Neural cell (in vitro differentiated cells): ENCODE results near the gene SCAMP5. TPM values are rescaled to one million over a fixed set of nuclear protein-coding genes. Genes with fewer than 3 reads are reported as not detected.

Experiments used
- H2AFZ ChIP-seq: fragments of 200-600, 300-800 bp; sonication (generic), shearing (Covaris generic); 2 replicates; pipeline ENCODE4 v1.6.0; 2014; ENCODE audit warnings: low read depth, mild to moderate bottlenecking, antibody characterized with exemption, low read length, moderate library complexity
- H3F3A ChIP-seq: fragments of 200-600 bp; shearing (Covaris generic); 2 replicates; pipeline ENCODE4 v1.6.1; 2016; ENCODE audit warnings: mild to moderate bottlenecking, moderate library complexity, mixed read lengths, antibody characterized with exemption, low read length; ENCODE audit not compliant: insufficient read depth, poor library complexity, severe bottlenecking
- H3K27ac ChIP-seq: fragments of 200-600, 300-800 bp; sonication (generic), shearing (Covaris generic); 2 replicates; pipeline ENCODE4 v1.5.1; 2014; ENCODE audit warnings: mild to moderate bottlenecking, low read length, moderate library complexity
- H3K27me3 ChIP-seq: fragments of 300-800, 200-600 bp; sonication (generic), shearing (Covaris generic); 2 replicates; pipeline ENCODE4 v1.6.0; 2014; ENCODE audit warnings: mild to moderate bottlenecking, low read depth, low read length, moderate library complexity; ENCODE audit not compliant: insufficient read depth
- H3K36me3 ChIP-seq: fragments of 300-800, 200-600 bp; sonication (generic), shearing (Covaris generic); 2 replicates; pipeline ENCODE4 v1.5.1; 2014; ENCODE audit warnings: mild to moderate bottlenecking, antibody characterized with exemption, low read length, moderate library complexity; ENCODE audit not compliant: insufficient read depth
- H3K4me2 ChIP-seq: fragments of 300-800, 200-600 bp; sonication (generic), shearing (Covaris generic); 2 replicates; pipeline ENCODE4 v1.6.0; 2014; ENCODE audit warnings: mild to moderate bottlenecking, low read length
- H3K4me3 ChIP-seq: fragments of 300-800, 200-600 bp; sonication (generic), shearing (Covaris generic); 2 replicates; pipeline ENCODE4 v1.5.1; 2014; ENCODE audit warnings: mild to moderate bottlenecking, low read length, moderate library complexity
- H3K79me2 ChIP-seq: fragments of 200-600 bp; shearing (Covaris generic); replicated peaks from 2 replicates; pipeline ENCODE4 v1.6.0; 2014; ENCODE audit warnings: mild to moderate bottlenecking, low read length, moderate library complexity; ENCODE audit not compliant: insufficient read depth
- H3K9ac ChIP-seq: fragments of 300-800, 200-600 bp; sonication (generic), shearing (Covaris generic); 2 replicates; pipeline ENCODE4 v1.6.1; 2016; ENCODE audit warnings: mild to moderate bottlenecking, low read length, mixed read lengths
- H3K9me2 ChIP-seq: fragments of 200-600 bp; shearing (Covaris generic); 2 replicates; pipeline ENCODE4 v1.6.1; 2016; ENCODE audit warnings: mild to moderate bottlenecking, low read length, mixed read lengths; ENCODE audit not compliant: insufficient read depth
- H3K9me3 ChIP-seq: fragments of 200-600, 300-800 bp; sonication (generic), shearing (Covaris generic); 2 replicates; pipeline ENCODE4 v1.6.1; 2016; ENCODE audit warnings: mild to moderate bottlenecking, mixed run types, low read length, moderate library complexity, mixed read lengths
- H4K20me1 ChIP-seq: fragments of 200-600 bp; shearing (Covaris generic); 2 replicates; pipeline ENCODE4 v1.6.1; 2016; ENCODE audit warnings: mild to moderate bottlenecking, mixed run types; ENCODE audit not compliant: insufficient read depth
- CTCF ChIP-seq: fragments of 450-650 bp; IDR thresholded peaks from 2 replicates; pipeline ENCODE4 v1.5.1; 2014; ENCODE audit warnings: antibody characterized with exemption, mild to moderate bottlenecking, moderate library complexity; ENCODE audit not compliant: poor library complexity, severe bottlenecking
- EP300 ChIP-seq: fragments of 450-650 bp; conservative IDR thresholded peaks from 2 replicates; pipeline ENCODE4 v1.6.1; 2014; ENCODE audit warnings: antibody characterized with exemption, mild to moderate bottlenecking, moderate library complexity; ENCODE audit not compliant: poor library complexity, severe bottlenecking
- EZH2 ChIP-seq: fragments of 200-600, 300-800 bp; shearing (Covaris generic), sonication (generic); IDR thresholded peaks from 2 replicates; pipeline ENCODE4 v1.6.1; 2014; ENCODE audit warnings: antibody characterized with exemption, low read length, borderline replicate concordance, mild to moderate bottlenecking; ENCODE audit not compliant: insufficient read depth, poor library complexity, severe bottlenecking
- MXI1 ChIP-seq: fragments of 450-650 bp; conservative IDR thresholded peaks from 2 replicates; pipeline ENCODE4 v1.6.1; 2014; ENCODE audit warnings: antibody characterized with exemption, mild to moderate bottlenecking; ENCODE audit not compliant: poor library complexity, severe bottlenecking
- POLR2AphosphoS5 ChIP-seq: IDR thresholded peaks from 2 replicates; pipeline ENCODE4 v1.6.1; 2012
- RAD21 ChIP-seq: fragments of 450-650 bp; conservative IDR thresholded peaks from 2 replicates; pipeline ENCODE4 v1.6.1; 2014; ENCODE audit warnings: antibody characterized with exemption, mild to moderate bottlenecking, moderate library complexity
- REST ChIP-seq: IDR thresholded peaks from 2 replicates; pipeline ENCODE4 v1.6.1; 2012; ENCODE audit warnings: borderline replicate concordance
- SMC3 ChIP-seq: fragments of 450-650 bp; conservative IDR thresholded peaks from 2 replicates; pipeline ENCODE4 v1.6.1; 2014; ENCODE audit warnings: antibody characterized with exemption, mild to moderate bottlenecking, moderate library complexity; ENCODE audit not compliant: poor library complexity
- TAF1 ChIP-seq: IDR thresholded peaks from 2 replicates; pipeline ENCODE4 v1.6.1; 2012; ENCODE audit warnings: low read depth
- polyA plus RNA-seq: library from polyadenylated mRNA; depleted of rRNA; stranded (reverse); fragments of >200 nt; gene quantifications from 2 replicates; pipeline ENCODE4 v1.2.3, GENCODE V29; 2014

Gene SCAMP5
- polyA plus RNA-seq, 1 donor from 2014 or later: 92.5 TPM

GRCh38 chr15:75056036-75056435, 60.7 kb downstream of the SCAMP5 start:
- TF ChIP-seq EZH2: no peak
- TF ChIP-seq SMC3: no peak
- TF ChIP-seq CTCF: no peak
- no peak for TF ChIP-seq RAD21
- no peak for TF ChIP-seq REST
- TF ChIP-seq MXI1: no peak
- no peak for TF ChIP-seq TAF1

GRCh38 chr15:75058127-75058905, 63.0 kb downstream of the SCAMP5 start:
- Histone ChIP-seq H3K4me2 (no peak overlapping the region), H3K79me2 (no peaks in the 10 kb centered on the region), H3K27me3 (no peaks in the 10 kb centered on the region), H3K36me3 (no peaks in the 10 kb centered on the region), H4K20me1 (no peaks in the 10 kb centered on the region), H3F3A (no peaks in the 10 kb centered on the region), H3K9me3 (no peaks in the 10 kb centered on the region), H3K27ac (no peak overlapping the region), H2AFZ (no peak overlapping the region), H3K9ac (no peak overlapping the region), H3K4me3 (no peak overlapping the region), H3K9me2 (no peaks in the 10 kb centered on the region)
- no peak for TF ChIP-seq MXI1
- TF ChIP-seq EZH2: no peak

More at GRCh38 chr15:75056036-75056435, 60.7 kb downstream of the SCAMP5 start:
- no peak overlapping the region for H3K27ac ChIP-seq
- no peak overlapping the region for H3K4me2 ChIP-seq
- H3K9me2 ChIP-seq: no peaks in the 10 kb centered on the region
- no peaks in the 10 kb centered on the region for H3K79me2 ChIP-seq
- H3K9me3 ChIP-seq: no peaks in the 10 kb centered on the region
- H3K36me3 ChIP-seq: no peaks in the 10 kb centered on the region
- H3K4me3 ChIP-seq: no peak overlapping the region
- H4K20me1 ChIP-seq: no peaks in the 10 kb centered on the region
- H2AFZ ChIP-seq: no peak overlapping the region
- no peaks in the 10 kb centered on the region for H3F3A ChIP-seq
- H3K9ac ChIP-seq: no peak overlapping the region
- H3K27me3 ChIP-seq: no peaks in the 10 kb centered on the region

GRCh38 chr15:75059607-75060006, 64.2 kb downstream of the SCAMP5 start:
- no peaks in the 10 kb centered on the region for H3F3A ChIP-seq
- no peak for TF ChIP-seq REST
- TF ChIP-seq EZH2: no peak
- no peak for TF ChIP-seq MXI1
- no peak for TF ChIP-seq POLR2AphosphoS5
- no peak for TF ChIP-seq TAF1
- no peak for TF ChIP-seq RAD21
- TF ChIP-seq CTCF: no peak
- TF ChIP-seq SMC3: no peak
- no peak for TF ChIP-seq EP300
- H3K27me3 ChIP-seq: no peaks in the 10 kb centered on the region
- H3K27ac ChIP-seq: no peak overlapping the region
- H3K9me3 ChIP-seq: no peaks in the 10 kb centered on the region
- H3K4me3 ChIP-seq: no peak overlapping the region
- H4K20me1 ChIP-seq: no peaks in the 10 kb centered on the region
- no peaks in the 10 kb centered on the region for H3K36me3 ChIP-seq
- no peak overlapping the region for H3K9ac ChIP-seq
- no peaks in the 10 kb centered on the region for H3K9me2 ChIP-seq
- H3K79me2 ChIP-seq: no peaks in the 10 kb centered on the region
- no peak overlapping the region for H3K4me2 ChIP-seq
- no peak overlapping the region for H2AFZ ChIP-seq
